BE2C (cell line): Measurements from ENCODE around the gene KCNN3.

Experiments used
- DNase-seq: peaks from one replicate; pipeline ENCODE4 v3.0.0-alpha.2; 2020
- H3K27me3 ChIP-seq: fragments of 250-450 bp; sonication (Bioruptor Pico); 2 replicates; pipeline ENCODE4 v1.5.1; 2020; ENCODE audit warnings: mild to moderate bottlenecking
- H3K36me3 ChIP-seq: fragments of 250-450 bp; sonication (Bioruptor Pico); 2 replicates; pipeline ENCODE4 v1.5.1; 2020; ENCODE audit warnings: mild to moderate bottlenecking
- H3K4me1 ChIP-seq: fragments of 250-450 bp; sonication (Bioruptor Pico); 2 replicates; pipeline ENCODE4 v1.5.1; 2020
- H3K4me3 ChIP-seq: 2 replicates; pipeline ENCODE4 v1.5.1; 2011; ENCODE audit warnings: low read depth, low read length
- H3K9me3 ChIP-seq: fragments of 250-450 bp; sonication (Bioruptor Pico); 2 replicates; pipeline ENCODE4 v1.5.1; 2020
- CTCF ChIP-seq: IDR thresholded peaks from 2 replicates; pipeline ENCODE4 v1.5.1; 2012; ENCODE audit warnings: mild to moderate bottlenecking, low read depth, low read length

Gene KCNN3

GRCh38 chr1:154756793-154757548 is 113.1 kb downstream of the KCNN3 start:
- H3K4me1 ChIP-seq: no peaks in the 10 kb centered on the region; the same call in 1 of the 2 replicates
- H3K27me3 ChIP-seq: no peaks in the 10 kb centered on the region
- H3K36me3 ChIP-seq: no peaks in the 10 kb centered on the region
- no peak overlapping the region for H3K4me3 ChIP-seq
- no peak for TF ChIP-seq CTCF
- no peaks in the 10 kb centered on the region for H3K9me3 ChIP-seq
- DNase-seq: no peak

GRCh38 chr1:154755858-154756730 is 114.0 kb downstream of the KCNN3 start:
- Histone ChIP-seq H3K27me3 (no peaks in the 10 kb centered on the region), H3K9me3 (no peaks in the 10 kb centered on the region), H3K36me3 (no peaks in the 10 kb centered on the region), H3K4me1 (peaks cover 7% of the 10 kb centered on the region), H3K4me3 (no peak overlapping the region)
- no peak for DNase-seq
- no peak for TF ChIP-seq CTCF

GRCh38 chr1:154753426-154753825 is 116.7 kb downstream of the KCNN3 start:
- Histone ChIP-seq H3K4me3 (no peak overlapping the region), H3K36me3 (no peaks in the 10 kb centered on the region), H3K27me3 (no peaks in the 10 kb centered on the region), H3K4me1 (peaks cover 19% of the 10 kb centered on the region), H3K9me3 (no peaks in the 10 kb centered on the region)
- TF ChIP-seq CTCF: no peak
- no peak for DNase-seq

- TF ChIP-seq CTCF: peak; percentile 20; the same call in 1 of the 2 replicates
- Histone ChIP-seq H3K4me1 (peaks cover 25% of the 10 kb centered on the region), H3K27me3 (no peaks in the 10 kb centered on the region)
Measured at GRCh38 chr1:154752273-154753030, 117.6 kb downstream of the KCNN3 start.

GRCh38 chr1:154751690-154752089 is 118.4 kb downstream of the KCNN3 start:
- DNase-seq: no peak
- no peaks in the 10 kb centered on the region for H3K36me3 ChIP-seq
- no peaks in the 10 kb centered on the region for H3K27me3 ChIP-seq
- H3K4me3 ChIP-seq: no peak overlapping the region
- H3K4me1 ChIP-seq: peaks cover 29% of the 10 kb centered on the region
- no peak for TF ChIP-seq CTCF
- H3K9me3 ChIP-seq: no peaks in the 10 kb centered on the region

More at GRCh38 chr1:154752273-154753030, 117.6 kb downstream of the KCNN3 start:
- Histone ChIP-seq H3K4me3 (no peak overlapping the region), H3K36me3 (no peaks in the 10 kb centered on the region), H3K9me3 (no peaks in the 10 kb centered on the region)
- no peak for DNase-seq
